NB4 (cell line): ENCODE measurements around the gene GTF2A2.

Source experiments
- DNase-seq: peaks from one replicate; pipeline ENCODE4 v3.0.0; 2010; ENCODE audit warnings: low read depth
- H3K4me3 ChIP-seq: one replicate; pipeline ENCODE4 v1.5.1; 2011; ENCODE audit warnings: mild to moderate bottlenecking, low read depth, low read length, moderate library complexity
- MYC ChIP-seq: IDR thresholded peaks from 2 replicates; pipeline ENCODE4 v1.6.1; 2011; ENCODE audit warnings: low read depth, low read length
- POLR2A ChIP-seq: IDR thresholded peaks from 2 replicates; pipeline ENCODE4 v1.6.1; 2011; ENCODE audit warnings: mild to moderate bottlenecking; ENCODE audit not compliant: insufficient read length; ENCODE audit errors: extremely low read depth
- TF ChIP-seq, protein P1 (sequence below): IDR thresholded peaks from 2 replicates; pipeline ENCODE4 v1.6.1; 2011; ENCODE audit warnings: low read depth, low read length
- TF ChIP-seq, protein P2 (sequence below): IDR thresholded peaks from one replicate; pipeline ENCODE4 v1.5.1; 2012; ENCODE audit warnings: low read depth, low read length

The GTF2A2 gene

GRCh38 chr15:59688423-59688781 lies 31.1 kb upstream of the GTF2A2 start:
- TF ChIP-seq POLR2A (peak; percentile 34), MYC (0 out of 2 replicates have a peak, but pooled peaks have one; percentile 40)
- TF ChIP-seq, protein P1, sequence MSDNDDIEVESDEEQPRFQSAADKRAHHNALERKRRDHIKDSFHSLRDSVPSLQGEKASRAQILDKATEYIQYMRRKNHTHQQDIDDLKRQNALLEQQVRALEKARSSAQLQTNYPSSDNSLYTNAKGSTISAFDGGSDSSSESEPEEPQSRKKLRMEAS, result peak; percentile 25; the same call in 1 of the 2 replicates
- TF ChIP-seq, protein P2, sequence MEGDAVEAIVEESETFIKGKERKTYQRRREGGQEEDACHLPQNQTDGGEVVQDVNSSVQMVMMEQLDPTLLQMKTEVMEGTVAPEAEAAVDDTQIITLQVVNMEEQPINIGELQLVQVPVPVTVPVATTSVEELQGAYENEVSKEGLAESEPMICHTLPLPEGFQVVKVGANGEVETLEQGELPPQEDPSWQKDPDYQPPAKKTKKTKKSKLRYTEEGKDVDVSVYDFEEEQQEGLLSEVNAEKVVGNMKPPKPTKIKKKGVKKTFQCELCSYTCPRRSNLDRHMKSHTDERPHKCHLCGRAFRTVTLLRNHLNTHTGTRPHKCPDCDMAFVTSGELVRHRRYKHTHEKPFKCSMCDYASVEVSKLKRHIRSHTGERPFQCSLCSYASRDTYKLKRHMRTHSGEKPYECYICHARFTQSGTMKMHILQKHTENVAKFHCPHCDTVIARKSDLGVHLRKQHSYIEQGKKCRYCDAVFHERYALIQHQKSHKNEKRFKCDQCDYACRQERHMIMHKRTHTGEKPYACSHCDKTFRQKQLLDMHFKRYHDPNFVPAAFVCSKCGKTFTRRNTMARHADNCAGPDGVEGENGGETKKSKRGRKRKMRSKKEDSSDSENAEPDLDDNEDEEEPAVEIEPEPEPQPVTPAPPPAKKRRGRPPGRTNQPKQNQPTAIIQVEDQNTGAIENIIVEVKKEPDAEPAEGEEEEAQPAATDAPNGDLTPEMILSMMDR, result no peak
- DNase-seq, result peak; percentile 81
- peak overlapping the region; percentile 95 for H3K4me3 ChIP-seq

DNA sequence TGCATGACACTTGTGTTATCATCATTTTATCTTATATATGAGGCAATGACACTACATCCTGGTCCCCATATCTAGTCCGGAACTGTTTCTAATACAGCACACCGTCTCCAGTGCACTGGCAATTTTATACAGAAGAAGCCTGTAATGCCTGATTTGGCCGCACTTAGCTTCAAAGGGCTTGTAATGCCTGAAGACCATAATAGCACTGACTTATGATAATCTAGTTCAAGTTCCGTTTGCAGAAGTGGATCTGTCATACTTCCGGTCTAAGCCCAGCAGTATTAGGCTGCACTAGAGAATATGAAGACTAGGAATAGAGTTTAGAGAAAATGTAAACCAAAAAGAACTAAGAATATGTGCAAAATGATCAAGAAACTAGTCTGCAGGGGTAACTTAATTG lies 30.5 kb upstream of the GTF2A2 start:
- peak; percentile 68 for DNase-seq
- H3K4me3 ChIP-seq, result peak overlapping the region; percentile 95
- TF ChIP-seq POLR2A (no peak), MYC (no peak)
- TF ChIP-seq, protein P1, result no peak
- TF ChIP-seq, protein P2, result no peak

DNA sequence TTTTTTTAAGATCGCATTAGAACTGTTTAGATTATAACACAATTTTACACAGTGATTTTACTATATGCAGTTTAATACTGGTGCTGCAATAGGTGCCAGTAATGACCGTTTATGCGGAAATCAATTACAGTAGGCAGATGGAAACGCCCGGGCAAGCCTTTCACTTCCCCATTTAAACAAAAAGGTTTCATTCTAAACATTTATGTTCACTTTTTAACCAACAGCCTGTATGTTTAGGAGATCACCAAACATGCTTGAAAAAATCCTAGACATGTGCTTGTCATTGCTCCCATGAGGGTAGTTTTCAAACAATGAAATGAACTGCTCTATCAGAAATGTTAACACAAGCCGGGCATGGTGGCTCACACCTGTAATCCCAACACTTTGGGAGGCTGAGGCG lies 29.1 kb upstream of the GTF2A2 start:
- TF ChIP-seq MYC, result peak; percentile 70
- TF ChIP-seq, protein P2, result no peak
- TF ChIP-seq, protein P1, result peak; percentile 84
- peak overlapping the region; percentile 95 for H3K4me3 ChIP-seq
- DNase-seq, result peak; percentile 83

DNA sequence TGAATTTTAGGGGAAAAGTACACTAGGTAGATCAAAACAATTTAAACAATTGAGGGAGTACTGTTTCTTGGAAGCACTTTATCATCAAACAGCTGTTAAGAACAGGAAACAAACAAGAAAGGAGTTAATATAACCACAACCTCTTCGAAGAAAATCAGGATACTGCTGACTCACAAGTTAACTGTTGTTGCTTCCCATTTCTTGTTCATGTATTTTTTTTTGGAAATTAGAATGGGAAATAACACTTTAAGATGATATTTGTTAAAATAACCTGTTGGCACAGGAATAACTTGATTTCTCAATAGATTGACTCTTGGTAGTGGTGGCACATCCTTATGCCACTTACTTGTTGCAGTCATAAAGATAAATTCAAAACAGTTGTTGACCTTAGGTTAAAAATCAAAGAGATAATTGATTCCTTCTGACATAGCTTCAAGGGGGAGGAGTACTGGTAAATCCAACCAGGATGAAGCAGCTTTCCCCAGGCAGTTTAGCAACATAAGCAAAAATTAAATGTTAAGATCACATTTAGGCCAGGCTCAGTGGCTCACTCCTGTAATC lies 28.5 kb upstream of the GTF2A2 start:
- TF ChIP-seq, protein P1, result no peak
- TF ChIP-seq, protein P2, result no peak
- no peak for TF ChIP-seq POLR2A
- TF ChIP-seq MYC, result no peak
- H3K4me3 ChIP-seq, result peak overlapping the region; percentile 95
- DNase-seq, result peak; percentile 42

- H3K4me3 ChIP-seq, result no peak overlapping the region
- no peak for DNase-seq
- no peak for TF ChIP-seq POLR2A
- TF ChIP-seq, protein P2, result no peak
- TF ChIP-seq, protein P1, result no peak
- TF ChIP-seq MYC, result no peak
Observed at GRCh38 chr15:59680870-59681269, 23.6 kb upstream of the GTF2A2 start.

GRCh38 chr15:59680346-59680745 lies 23.0 kb upstream of the GTF2A2 start:
- no peak overlapping the region for H3K4me3 ChIP-seq
- no peak for DNase-seq
- TF ChIP-seq MYC, result no peak
